Left lung (tissue), 10 donors: Measurements from ENCODE around the gene TIMM23. TPM values are rescaled to one million over a fixed set of nuclear protein-coding genes. Genes with fewer than 3 reads are reported as not detected.

Source experiments
- ATAC-seq: fragments of 200-7000 bp; cut with Tn5 transposase; one replicate; pipeline ENCODE4 v1.9.1; 2020; ENCODE audit warnings: moderate library complexity
- DNase-seq, 4 donors: peaks; one replicate each; pipeline ENCODE4 v3.0.0-alpha.2; 2013 to 2020
- H3K27ac ChIP-seq, 2 donors: fragments of 200-600 bp; sonication (generic) in 1 of 2; one replicate each; pipeline versions ENCODE4 v1.5.0 to v1.8.0; 2020 to 2021
- H3K27me3 ChIP-seq, 2 donors: fragments of 200-600 bp; sonication (generic) in 1 of 2; one replicate each; pipeline versions ENCODE4 v1.5.0 to v1.8.0; 2020 to 2021
- H3K36me3 ChIP-seq, 2 donors: fragments of 200-600 bp; sonication (generic) in 1 of 2; one replicate each; pipeline versions ENCODE4 v1.5.0 to v1.8.0; 2020 to 2021
- H3K4me1 ChIP-seq, 2 donors: fragments of 200-600 bp; one replicate each; pipeline ENCODE4 v1.8.0; 2021
- H3K4me3 ChIP-seq, 2 donors: fragments of 200-600 bp; sonication (generic) in 1 of 2; one replicate each; pipeline versions ENCODE4 v1.5.0 to v1.8.0; 2020 to 2021; ENCODE audit warnings: mild to moderate bottlenecking in 1 of 2
- H3K9me3 ChIP-seq, 2 donors: fragments of 200-600 bp; sonication (generic) in 1 of 2; one replicate each; pipeline versions ENCODE4 v1.5.0 to v1.8.0; 2020 to 2021
- CTCF ChIP-seq, 2 donors: fragments of 200-600 bp; sonication (generic) in 1 of 2; IDR thresholded peaks; one replicate each; pipeline versions ENCODE4 v1.5.0 to v1.8.0; 2021; ENCODE audit warnings: antibody characterized with exemption in 2 of 2
- intact Hi-C, 2 donors: fragments of 100-400 bp; cut with DNase I; formaldehyde crosslinking; loops; one replicate each; pipeline versions ENCODE4 v1.11.2 to v1.14.2; 2022
- polyA plus RNA-seq, 6 donors: library from polyadenylated mRNA; unstranded; fragments of 120-200 nt; gene quantifications; one replicate each; pipeline ENCODE4 v1.2.1, GENCODE V29; 2013; ENCODE audit not compliant: insufficient read length in 6 of 6
- total RNA-seq, 2 donors: library from RNA; stranded (reverse); fragmentation: NEBNext Ultra II Directional; extraction: Animal tissue kit (Norgen Biotek cat#: 25700); gene quantifications; one replicate each; pipeline ENCODE4 v1.2.1, GENCODE V29; 2021
- donor health status: DM: no; HTN: yes; CAD: no.
- donor health status: DM: no; HTN: no; CAD: no.

TIMM23 gene
- total and polyA plus RNA-seq, 8 donors = 42.8 to 50.1 (median 45.0) TPM

- H3K4me3 ChIP-seq = no peak overlapping the region
- intact Hi-C loops = no loop called here
- no peak overlapping the region for H3K27ac ChIP-seq
- H3K36me3 ChIP-seq = no peaks in the 10 kb centered on the region
- peaks cover 0 to 10% of the 10 kb centered on the region in 2 donors for H3K9me3 ChIP-seq
- H3K4me1 ChIP-seq = no peaks in the 10 kb centered on the region
- DNase-seq (no peak), ATAC-seq (no peak)
- H3K27me3 ChIP-seq = peaks cover 0 to 6% of the 10 kb centered on the region in 2 donors
- no peak for TF ChIP-seq CTCF (IDR thresholded peaks at IDR 0.05)
Observed at GRCh38 chr10:46052791-46053375, 80.6 kb downstream of the TIMM23 start.

Other genes with a start within 250 kb of the TIMM23 start
- gene WASHC2C, start 245.2 kb upstream of the TIMM23 start, total RNA-seq = 10 to 100 TPM; 46.4 to 54.2 TPM
- 10 to 100 TPM; 47.9 to 61.1 (median 54.0) TPM for gene WASHC2C, start 245.2 kb upstream of the TIMM23 start, polyA plus RNA-seq
- 10 to 100 TPM; 15.0 to 15.5 TPM for gene AGAP4, start 125.0 kb upstream of the TIMM23 start, total RNA-seq
- 10 to 100 TPM; 34.6 to 63.4 (median 45.3) TPM for gene AGAP4, start 125.0 kb upstream of the TIMM23 start, polyA plus RNA-seq
- gene NCOA4, start 58.1 kb downstream of the TIMM23 start, total RNA-seq = 100 to 1,000 TPM; 174 to 196 TPM
- gene NCOA4, start 58.1 kb downstream of the TIMM23 start, polyA plus RNA-seq = 100 to 1,000 TPM; 150 to 187 (median 174) TPM
- gene MSMB, start 73.8 kb downstream of the TIMM23 start, total RNA-seq = 10 to 100 TPM in 1 of 2 donors, not detected in 1; 17.1 TPM
- gene MSMB, start 73.8 kb downstream of the TIMM23 start, polyA plus RNA-seq = not detected